Left hindlimb (tissue), 1 donor: Measurements from ENCODE around the gene LPAR5.
"Not testable (repeated sequence)": the region's sequence is repeated elsewhere in the genome, so short reads cannot be mapped to it uniquely, and the experiment has no call there.

Experiments
- DNase-seq: peaks from one replicate; pipeline ENCODE4 v3.0.0-alpha.2; 2018

The LPAR5 gene

DNA sequence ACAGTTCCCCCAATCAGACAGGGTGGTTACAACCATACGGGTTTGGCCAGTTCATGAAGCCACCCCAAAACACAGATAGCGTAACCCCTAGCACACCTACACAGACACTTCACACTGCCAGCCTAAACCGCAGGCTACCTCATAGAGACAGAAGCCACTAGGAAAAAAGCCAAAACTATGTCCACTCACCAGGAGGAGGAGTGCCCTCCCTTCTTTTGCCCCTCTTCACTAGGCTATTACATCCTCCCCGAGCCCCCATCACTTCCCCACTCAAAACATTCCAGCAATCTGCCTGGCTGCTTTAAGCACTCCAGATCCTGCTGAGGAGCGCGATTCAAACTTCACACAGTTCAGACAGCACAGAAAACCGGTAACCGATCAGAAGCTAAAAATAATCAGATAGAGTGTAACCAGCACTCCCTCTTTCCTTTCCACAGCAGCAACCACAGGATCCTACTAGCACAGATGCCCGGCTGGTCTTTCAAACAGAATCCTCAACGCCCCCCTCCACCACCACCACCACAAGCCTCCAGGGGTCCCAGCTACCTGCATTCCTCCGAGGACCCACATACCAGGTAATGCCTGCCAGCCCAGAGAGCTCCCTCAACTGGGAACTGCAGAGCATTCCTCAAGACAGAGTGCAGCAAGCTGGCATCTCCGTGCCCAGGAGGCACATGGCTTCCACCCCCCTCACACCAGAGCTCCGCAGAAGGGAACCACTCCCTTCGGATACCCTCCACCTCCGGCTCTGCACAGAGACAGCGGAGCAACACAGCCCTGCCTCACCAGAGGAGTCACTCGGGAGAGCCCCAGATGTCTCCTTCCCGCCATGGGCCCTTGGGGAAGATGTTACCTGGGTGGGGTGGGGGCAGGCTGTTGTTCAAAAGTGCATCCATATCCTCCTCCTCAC is 30.1 kb downstream of the LPAR5 start:
- peak; percentile 42 for DNase-seq

DNA sequence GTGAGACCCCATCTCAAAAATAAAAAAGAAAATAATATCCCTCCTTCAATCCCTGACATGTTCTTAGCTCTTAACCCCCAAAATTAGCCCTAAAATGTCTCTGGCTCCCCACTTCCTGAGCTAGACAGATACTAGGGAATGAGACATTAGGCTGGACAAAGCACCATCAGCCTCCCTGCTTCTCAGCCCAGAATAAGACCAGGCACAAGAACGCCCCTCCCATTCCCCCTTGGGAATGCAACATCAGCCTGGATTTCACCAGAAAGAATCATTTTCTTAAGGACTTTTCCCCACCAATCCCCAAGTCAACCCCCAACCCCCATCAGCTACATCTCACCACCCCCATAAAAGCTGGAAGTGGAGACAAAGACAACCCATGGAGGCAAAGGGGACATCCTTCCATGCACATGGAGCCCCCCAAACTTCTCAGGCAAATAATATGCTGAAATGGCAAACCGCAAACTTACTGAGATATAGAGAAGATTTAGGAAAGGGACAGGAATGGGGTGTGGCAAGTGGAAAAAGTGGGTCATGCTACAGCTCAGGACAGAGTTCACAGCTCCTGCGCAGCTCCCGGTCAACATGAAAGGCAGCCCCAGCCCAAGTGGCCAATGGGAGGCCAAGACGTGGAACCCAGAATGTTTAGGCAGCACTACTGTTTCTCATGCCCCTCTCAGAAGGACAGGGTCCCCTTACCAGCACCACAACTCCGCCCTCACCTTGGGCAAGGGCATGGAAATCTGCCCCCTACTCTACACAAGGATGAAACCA is 31.3 kb downstream of the LPAR5 start:
- no peak for DNase-seq

DNA sequence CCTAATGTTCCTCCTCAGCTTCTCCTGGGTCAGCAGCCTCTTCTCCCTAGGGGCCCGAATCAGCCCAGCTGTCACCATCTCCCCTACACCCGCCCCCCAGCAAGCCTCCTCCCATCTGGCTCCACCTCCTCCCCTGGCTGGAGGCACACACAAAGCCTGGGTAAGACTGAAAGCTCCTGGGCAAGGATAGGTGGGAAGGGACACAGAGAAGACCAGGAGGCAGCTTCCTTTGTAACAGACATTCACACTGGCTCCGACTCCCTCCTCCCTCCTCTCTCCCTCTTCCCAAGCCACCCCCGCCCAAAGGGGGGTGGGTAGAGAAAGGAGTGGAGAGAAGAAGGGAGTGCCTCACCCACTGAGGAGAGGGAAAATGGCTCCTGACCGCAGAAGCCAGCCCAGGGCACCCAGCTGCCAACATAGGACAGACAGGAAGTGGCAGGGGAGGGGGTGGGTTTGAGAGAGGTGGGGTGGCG is 32.6 kb downstream of the LPAR5 start:
- peak; percentile 56 for DNase-seq

DNA sequence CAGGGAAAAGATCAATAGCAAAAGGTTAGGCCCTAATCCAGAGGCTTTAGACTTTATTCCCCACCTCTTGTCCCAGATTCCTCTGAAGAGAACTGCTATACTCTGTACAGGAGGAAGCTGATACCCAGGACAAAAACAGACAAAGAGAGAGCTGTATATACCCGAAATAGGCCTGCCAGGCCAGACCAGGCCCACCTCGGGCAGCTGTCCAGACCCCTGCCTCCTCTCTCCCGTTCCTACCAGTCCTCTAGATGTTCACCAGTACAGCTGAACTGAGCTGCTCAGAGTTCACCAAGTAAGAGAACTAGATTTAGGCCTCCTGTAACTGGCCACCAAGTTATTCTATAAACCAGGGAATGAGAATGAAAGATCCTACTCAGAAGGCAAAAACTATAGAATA is 33.2 kb downstream of the LPAR5 start:
- no peak for DNase-seq

DNA sequence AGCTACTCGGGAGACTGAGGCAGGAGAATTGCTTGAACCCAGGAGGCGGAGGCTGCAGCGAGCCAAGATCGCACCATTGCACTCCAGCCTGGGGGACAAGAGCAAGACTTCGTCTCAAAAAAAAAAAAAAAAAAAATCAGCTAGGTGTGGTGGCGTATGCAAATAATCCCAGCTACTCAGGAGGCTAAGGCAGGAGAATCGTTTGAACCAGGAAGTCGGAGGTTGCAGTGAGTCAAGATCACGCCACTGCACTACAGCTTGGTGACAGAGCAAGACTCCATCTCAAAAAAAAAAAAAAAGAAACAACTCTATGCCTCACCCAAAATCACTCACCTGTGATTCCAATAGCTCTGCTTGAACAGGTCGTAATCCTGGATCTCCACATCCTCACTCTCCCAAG is 40.1 kb downstream of the LPAR5 start:
- DNase-seq = not testable (repeated sequence)

DNA sequence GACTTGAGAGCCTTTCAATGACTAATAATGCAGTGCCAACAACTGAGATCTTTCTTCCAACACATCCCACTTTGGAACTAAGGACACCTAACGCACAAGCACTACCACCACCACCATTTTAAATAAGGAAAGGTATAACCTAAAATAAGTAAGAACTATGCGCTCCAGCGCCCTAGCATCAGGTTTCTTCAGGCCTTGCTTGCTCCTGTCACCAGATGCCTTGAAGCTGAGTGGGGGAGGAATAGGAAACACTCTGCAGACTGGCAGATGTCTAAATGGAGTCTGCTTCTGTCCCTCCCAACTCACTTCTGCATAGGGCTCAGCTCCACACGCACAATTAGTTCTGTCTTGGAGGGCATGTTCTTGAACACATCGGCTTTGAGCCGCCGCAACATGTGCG is 43.7 kb downstream of the LPAR5 start:
- DNase-seq = no peak

DNA sequence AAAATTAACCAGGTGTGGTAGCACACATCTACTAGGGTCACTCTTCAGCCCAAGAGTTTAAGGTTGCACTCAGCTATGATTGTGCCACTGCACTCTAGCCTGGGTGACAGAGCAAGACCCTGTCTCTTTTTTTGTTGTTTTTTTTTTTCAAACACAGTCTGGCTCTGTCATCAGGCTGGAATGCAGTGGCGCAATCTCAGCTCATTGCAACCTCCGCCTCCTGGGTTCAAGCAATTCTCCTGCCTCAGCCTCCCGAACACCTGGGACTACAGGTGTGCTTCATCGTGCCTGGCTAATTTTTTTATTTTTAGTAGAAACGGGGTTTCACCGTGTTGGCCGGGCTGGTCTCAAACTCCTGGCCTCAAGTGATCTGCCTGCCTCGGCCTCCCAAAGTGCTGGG is 49.2 kb downstream of the LPAR5 start:
- DNase-seq = not testable (repeated sequence)

DNA sequence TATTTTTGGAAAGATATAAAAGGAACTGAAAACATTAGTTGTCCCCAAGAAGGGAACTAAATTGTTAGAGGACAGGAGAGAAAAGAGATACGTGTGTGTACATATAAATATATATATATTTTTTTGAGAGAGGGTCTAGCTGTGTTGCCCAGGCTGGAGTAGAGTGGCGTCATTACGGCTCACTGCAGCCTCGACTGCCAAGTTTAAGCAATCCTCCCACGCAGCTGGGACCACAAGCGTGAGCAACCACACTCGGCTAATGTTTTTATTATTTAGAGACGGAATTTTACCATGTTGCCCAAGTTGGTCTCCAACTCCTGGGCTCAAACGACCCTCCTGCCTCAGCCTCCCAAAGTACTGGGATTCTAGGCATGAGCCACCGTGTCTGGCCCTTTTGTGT is 51.5 kb downstream of the LPAR5 start:
- no peak for DNase-seq

DNA sequence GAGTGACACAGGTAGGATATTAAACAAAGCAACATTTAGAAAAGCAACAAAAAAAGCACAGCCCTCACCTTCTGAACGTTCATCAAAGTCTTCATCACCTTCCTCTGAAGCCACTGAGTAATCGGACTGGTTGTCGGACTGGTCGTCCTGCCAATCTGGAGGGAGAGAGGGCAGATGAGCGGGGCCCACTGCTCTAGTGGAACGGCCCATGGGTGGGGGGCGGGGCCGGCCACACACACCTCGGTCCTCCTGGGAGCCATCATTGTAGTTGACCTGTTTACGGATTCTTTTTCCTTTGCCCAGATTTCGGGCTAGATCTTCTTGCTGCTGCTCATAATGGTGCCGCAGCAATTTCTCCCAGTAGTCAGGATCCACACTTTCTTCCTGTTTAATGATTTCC is 52.8 kb downstream of the LPAR5 start:
- DNase-seq = no peak

DNA sequence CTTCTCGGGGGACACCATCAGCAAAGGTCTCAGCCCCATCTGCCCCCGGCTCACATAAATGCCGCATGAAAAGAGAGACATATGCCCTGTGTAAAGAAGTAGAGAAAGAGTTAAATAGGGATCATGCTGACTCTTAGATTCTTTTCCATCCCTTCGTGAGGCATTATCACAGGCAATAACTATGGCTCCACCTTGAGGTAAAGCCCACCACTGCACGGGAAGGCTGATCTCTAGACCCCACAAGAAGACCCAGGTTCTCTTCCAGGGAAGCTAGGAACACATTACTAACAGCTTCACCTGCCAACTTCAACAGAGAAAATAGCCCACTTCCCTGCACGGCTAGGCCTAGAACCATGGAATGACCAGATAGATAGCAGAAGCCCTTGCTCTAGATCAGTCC is 53.6 kb downstream of the LPAR5 start:
- DNase-seq = no peak

DNA sequence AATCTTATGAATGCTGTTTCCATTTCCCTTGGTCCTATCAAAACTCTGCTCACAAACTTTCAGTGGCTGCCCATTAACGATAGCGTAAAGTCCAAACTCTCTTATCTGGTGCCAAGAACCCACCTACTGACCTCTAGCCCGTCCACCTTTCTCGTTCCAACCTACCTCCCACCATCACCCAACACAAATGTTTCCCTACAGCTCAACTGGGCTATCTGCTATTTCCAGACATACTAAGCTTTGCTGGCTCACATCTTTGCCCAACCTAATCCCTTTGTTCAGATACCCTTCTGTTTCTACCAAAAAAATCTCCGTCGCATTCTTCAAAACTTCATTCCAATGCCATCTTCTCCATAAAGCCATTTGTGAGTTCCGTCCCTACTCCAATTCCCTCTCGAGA is 60.1 kb downstream of the LPAR5 start:
- no peak for DNase-seq

DNA sequence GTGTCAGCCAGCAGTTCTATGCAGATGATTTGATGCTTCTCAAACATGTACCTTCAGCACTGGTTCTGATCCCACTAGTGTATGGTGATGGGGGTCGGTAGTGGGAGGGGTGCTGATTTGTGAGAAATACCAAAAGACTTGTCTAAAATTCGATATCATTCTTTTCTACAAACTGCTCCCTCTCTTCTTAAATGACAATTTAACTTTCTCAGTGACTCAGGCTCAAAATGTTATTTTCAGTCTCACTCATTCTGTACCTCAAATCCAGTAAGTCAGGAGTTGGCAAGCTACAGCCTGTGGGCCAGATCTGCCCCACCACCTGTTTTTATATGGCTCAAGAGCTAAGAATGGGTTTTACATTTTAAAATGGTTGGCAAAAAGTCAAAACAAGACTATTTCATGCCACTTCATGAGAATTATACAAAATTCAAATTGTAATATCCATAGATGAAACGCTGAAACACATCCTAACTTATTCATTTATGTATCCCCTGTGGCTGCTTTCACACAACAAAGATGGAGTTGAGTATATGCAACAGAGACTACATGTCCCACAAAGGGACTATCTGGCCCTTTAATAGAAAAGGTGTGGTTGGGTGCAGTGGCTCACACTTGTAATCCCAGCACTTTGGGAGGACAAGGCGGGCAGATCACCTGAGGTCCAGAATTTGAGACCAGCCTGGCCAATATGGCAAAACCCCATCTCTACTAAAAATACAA is 61.0 kb downstream of the LPAR5 start:
- DNase-seq = no peak

DNA sequence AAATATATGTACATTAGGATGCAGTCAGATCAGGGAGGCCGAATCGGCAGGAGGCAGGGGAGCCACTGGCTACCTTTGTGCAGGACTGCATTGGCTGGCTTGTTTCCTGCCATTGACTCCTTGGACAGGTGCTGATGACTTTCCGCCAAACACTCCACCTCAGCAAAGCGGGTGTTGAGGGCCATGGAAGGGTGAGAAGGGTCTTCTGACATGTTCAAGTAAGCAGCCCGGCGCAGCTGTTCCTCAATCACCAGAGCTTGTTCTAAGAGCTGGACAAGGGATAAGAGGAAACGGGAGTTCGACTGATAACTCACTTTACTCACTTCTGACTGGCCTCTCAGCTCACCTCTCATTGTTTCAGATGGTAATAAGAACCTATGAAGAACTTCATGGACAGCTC is 62.8 kb downstream of the LPAR5 start:
- DNase-seq = no peak

DNA sequence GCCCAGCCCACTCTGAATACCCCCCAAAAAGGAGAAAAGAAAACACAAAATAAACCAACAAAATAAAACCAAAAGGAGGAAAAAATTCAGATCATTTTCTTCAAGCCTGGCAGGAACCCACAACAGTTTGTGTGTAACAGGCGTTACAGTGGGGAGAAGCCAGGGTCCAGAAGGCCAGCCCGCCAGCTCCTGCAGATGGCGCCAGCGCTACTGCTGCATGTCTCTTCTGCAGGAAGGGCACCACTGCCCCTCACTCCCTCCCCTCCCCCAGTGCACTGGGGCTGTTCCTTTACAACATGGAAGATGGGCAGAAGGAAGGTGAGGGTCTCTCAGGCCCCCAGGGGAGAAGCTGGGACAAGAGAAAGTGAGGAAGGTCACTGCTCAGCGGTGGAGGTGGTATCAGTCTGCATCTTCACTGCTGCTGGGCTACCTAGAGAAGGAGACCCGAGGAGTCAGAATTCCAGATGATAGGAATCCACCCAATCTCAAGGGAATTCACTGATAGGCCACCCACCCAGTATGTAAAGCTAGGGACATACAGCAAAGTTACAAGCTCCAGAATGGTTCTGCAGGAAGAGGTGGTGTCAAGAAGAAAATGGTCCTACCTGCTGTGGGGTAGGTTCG is 65.4 kb downstream of the LPAR5 start:
- peak; percentile 53 for DNase-seq

DNA sequence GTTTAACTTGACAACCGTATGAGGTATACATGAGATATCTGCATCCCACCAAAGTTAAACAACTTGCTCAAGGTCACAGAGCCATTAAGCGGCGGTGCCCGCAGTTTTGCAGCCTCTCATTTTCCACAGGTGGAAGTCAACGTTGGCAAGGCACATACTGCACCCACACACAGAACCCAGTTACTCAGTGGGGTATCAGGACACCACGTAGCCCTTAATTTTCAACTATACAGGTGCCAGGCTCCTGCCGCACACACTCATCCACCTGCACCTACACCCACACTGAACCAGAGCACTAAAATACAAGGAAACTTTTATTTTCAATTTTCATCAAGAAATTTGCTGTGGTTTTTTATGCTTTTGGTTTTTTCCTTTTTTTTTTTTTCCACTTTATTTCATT is 66.0 kb downstream of the LPAR5 start:
- DNase-seq = no peak

DNA sequence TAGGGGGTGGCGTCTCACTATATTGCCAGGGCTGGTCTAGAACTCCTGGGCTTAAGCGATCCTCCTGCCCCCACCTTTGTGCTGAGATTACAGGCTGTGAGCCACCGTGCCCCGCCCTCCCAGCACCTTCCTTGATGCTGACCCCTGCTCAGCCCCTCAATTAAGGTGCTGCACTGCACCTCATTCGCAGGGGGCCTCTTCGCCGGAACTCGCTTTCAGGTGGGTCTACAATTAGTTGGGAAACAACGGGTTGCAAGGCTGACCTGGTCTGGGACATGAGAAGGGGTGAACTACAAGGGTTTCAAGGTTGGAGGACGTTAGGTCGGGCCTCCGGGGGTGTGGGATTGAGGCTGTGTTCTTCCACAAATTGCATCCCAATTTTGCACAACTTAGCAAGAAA is 66.4 kb downstream of the LPAR5 start:
- no peak for DNase-seq
